NB4 (cell line): ENCODE data around the gene CLSTN2.

Experiments used
- CTCF ChIP-seq: IDR thresholded peaks from one replicate; pipeline ENCODE4 v1.5.1; 2012; ENCODE audit warnings: low read depth, low read length
- MAX ChIP-seq: IDR thresholded peaks from 2 replicates; pipeline ENCODE4 v1.6.1; 2011; ENCODE audit warnings: low read depth, low read length
- MYC ChIP-seq: IDR thresholded peaks from 2 replicates; pipeline ENCODE4 v1.6.1; 2011; ENCODE audit warnings: low read depth, low read length
- POLR2A ChIP-seq: IDR thresholded peaks from 2 replicates; pipeline ENCODE4 v1.6.1; 2011; ENCODE audit warnings: mild to moderate bottlenecking; ENCODE audit not compliant: insufficient read length; ENCODE audit errors: extremely low read depth

- no peak for TF ChIP-seq POLR2A
- no peak for TF ChIP-seq CTCF
- TF ChIP-seq MAX: no peak
- no peak for TF ChIP-seq MYC
These were observed 40.4 kb upstream of the CLSTN2 start for GRCh38 chr3:139894643-139894989.
